ENCODE results near the gene SLC2A13.
"Not testable (repeated sequence)": the region's sequence is repeated elsewhere in the genome, so short reads cannot be mapped to it uniquely, and the experiment has no call there.

The SLC2A13 gene

DNA sequence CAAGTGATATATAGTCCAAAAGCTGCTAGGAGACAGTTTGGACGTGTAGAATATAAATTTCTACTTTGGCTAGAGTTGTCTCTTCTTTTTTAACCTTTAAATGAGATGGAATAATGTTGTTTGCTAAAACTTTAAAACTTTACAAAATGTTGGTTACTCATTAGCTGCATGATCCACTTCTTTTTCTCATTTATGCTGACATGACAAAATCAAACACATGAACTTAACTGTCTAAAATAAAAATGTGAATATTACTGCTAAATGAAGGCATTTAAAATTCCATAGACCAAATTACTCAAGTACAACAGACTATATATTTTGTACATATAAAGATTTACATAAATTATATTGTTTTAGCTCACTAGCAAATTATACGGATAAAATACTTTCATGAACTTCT is 350.4 kb downstream of the SLC2A13 start:
- ChIA-PET POLR2A (no interaction called here), CTCF (interaction anchor here (1.3 to 2.4 kb wide), 2 partner anchors 9 kb away, joined by 4 to 5 read pairs; no protein-coding TSS in a partner anchor)
- H3K9me3 ChIP-seq (ENCODE audit: control insufficient read depth, insufficient read depth, low read depth, low read length) = no peaks in the 10 kb centered on the region
- TF ChIP-seq, protein P1, sequence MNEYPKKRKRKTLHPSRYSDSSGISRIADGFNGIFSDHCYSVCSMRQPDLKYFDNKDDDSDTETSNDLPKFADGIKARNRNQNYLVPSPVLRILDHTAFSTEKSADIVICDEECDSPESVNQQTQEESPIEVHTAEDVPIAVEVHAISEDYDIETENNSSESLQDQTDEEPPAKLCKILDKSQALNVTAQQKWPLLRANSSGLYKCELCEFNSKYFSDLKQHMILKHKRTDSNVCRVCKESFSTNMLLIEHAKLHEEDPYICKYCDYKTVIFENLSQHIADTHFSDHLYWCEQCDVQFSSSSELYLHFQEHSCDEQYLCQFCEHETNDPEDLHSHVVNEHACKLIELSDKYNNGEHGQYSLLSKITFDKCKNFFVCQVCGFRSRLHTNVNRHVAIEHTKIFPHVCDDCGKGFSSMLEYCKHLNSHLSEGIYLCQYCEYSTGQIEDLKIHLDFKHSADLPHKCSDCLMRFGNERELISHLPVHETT (tag by site-specific recombination; IDR thresholded peaks at IDR 0.05) = no peak
- TF ChIP-seq GLI4 (tag by site-specific recombination; IDR thresholded peaks at IDR 0.05) = no peak
- no peak for TF ChIP-seq ZNF692 (tag by site-specific recombination; IDR thresholded peaks at IDR 0.05)
- no peak for TF ChIP-seq ZSCAN5A (tag by site-specific recombination; IDR thresholded peaks at IDR 0.05)
- no peak for TF ChIP-seq ZNF19 (tag by site-specific recombination; IDR thresholded peaks at IDR 0.05; ENCODE audit: low read depth)
- 0 out of 2 replicates have a peak, but pooled peaks have one; percentile 16 for TF ChIP-seq ZNF664 (tag by site-specific recombination; IDR thresholded peaks at IDR 0.05)
- TF ChIP-seq ZNF670 (tag by site-specific recombination; IDR thresholded peaks at IDR 0.05; ENCODE audit: low read depth) = no peak
- H3K4me1 ChIP-seq (ENCODE audit: control insufficient read depth, insufficient read depth, low read length) = no peaks in the 10 kb centered on the region
- H3K36me3 ChIP-seq (ENCODE audit: control insufficient read depth in 2 of 2, insufficient read depth in 1 of 2, low read length in 2 of 2) = no peaks in the 10 kb centered on the region
- H3K4me3 ChIP-seq (ENCODE audit: low read depth, low read length) = no peak overlapping the region
- H3K27ac ChIP-seq (ENCODE audit: extremely low read depth, low read depth, low read length) = no peak overlapping the region

DNA sequence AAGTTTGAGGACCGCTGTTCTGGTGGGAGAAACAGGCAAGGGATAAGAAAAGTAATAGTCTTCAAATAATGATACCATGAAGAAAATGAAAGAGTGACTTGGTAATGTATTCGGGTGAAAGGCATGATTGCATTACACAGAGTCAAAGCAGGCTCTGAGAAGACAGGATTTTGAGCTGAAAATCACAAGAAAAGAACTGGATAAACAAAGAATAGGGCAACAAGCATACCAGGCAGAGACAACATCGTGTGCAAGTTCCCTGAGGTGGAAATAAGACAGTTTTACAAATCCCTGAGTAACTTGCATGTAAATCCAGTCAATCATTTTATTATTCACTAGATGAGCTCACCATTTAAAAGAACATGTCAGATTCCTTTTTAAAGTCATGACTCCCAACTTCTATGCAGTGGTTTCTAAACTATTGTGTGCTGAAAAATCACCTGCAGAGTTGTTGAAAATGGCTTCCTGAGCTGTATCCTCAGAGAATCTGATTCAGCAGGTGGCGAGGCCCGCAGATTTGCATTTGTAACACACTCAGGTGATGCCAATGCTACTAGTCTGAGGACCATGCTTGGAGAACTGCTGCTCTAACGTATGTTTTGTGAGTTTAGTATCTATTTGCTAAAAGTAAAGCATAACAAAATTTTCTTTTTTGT is 353.3 kb downstream of the SLC2A13 start:
- Histone ChIP-seq H3K4me1 (ENCODE audit: control insufficient read depth, insufficient read depth, low read length) (no peaks in the 10 kb centered on the region), H3K36me3 (ENCODE audit: control insufficient read depth in 2 of 2, insufficient read depth in 1 of 2, low read length in 2 of 2) (no peaks in the 10 kb centered on the region), H3K4me3 (ENCODE audit: low read depth, low read length) (no peak overlapping the region), H3K9me3 (ENCODE audit: control insufficient read depth, insufficient read depth, low read depth, low read length) (no peaks in the 10 kb centered on the region), H3K27ac (ENCODE audit: extremely low read depth, low read depth, low read length) (no peak overlapping the region)
- ChIA-PET CTCF (interaction anchor here (2.4 kb wide), 1 partner anchor 12 kb away, joined by 5 read pairs; no protein-coding TSS in a partner anchor), POLR2A (no interaction called here)
- no peak for TF ChIP-seq ZNF155 (tag by site-specific recombination; IDR thresholded peaks at IDR 0.05)

GRCh38 chr12:39746151-39746550 is 359.7 kb downstream of the SLC2A13 start:
- H3K36me3 ChIP-seq (ENCODE audit: control insufficient read depth in 2 of 2, insufficient read depth in 1 of 2, low read length in 2 of 2); H3K27ac ChIP-seq (ENCODE audit: extremely low read depth, low read depth, low read length); CTCF ChIA-PET; H3K4me1 ChIP-seq (ENCODE audit: control insufficient read depth, insufficient read depth, low read length); H3K4me3 ChIP-seq (ENCODE audit: low read depth, low read length); POLR2A ChIA-PET; H3K9me3 ChIP-seq (ENCODE audit: control insufficient read depth, insufficient read depth, low read depth, low read length): not testable (repeated sequence)

- Histone ChIP-seq H3K36me3 (ENCODE audit: control insufficient read depth in 2 of 2, insufficient read depth in 1 of 2, low read length in 2 of 2) (no peaks in the 10 kb centered on the region), H3K9me3 (ENCODE audit: control insufficient read depth, insufficient read depth, low read depth, low read length) (no peaks in the 10 kb centered on the region), H3K4me3 (ENCODE audit: low read depth, low read length) (no peak overlapping the region), H3K4me1 (ENCODE audit: control insufficient read depth, insufficient read depth, low read length) (no peaks in the 10 kb centered on the region), H3K27ac (ENCODE audit: extremely low read depth, low read depth, low read length) (no peak overlapping the region)
- ChIA-PET POLR2A (no interaction called here), CTCF (no interaction called here)
- TF ChIP-seq ZNF544 (tag by site-specific recombination; IDR thresholded peaks at IDR 0.05) (no peak), ZNF133 (tag by site-specific recombination; IDR thresholded peaks at IDR 0.05) (peak; percentile 93), ZNF513 (tag by site-specific recombination; IDR thresholded peaks at IDR 0.05) (no peak), ZNF398 (tag by site-specific recombination; IDR thresholded peaks at IDR 0.05) (no peak), ZNF335 (tag by site-specific recombination; conservative IDR thresholded peaks at IDR 0.05) (no peak)
Measured at GRCh38 chr12:39743655-39744054, 362.2 kb downstream of the SLC2A13 start.

Data from HEK293 (cell line).